Muscle of leg (tissue), 11 donors: ENCODE results near the gene TBPL2. TPM values are rescaled to one million over a fixed set of nuclear protein-coding genes. Genes with fewer than 3 reads are reported as not detected.
"Not testable (repeated sequence)": the region's sequence is repeated elsewhere in the genome, so short reads cannot be mapped to it uniquely, and the experiment has no call there.

Source experiments
- DNase-seq: peaks from one replicate; pipeline ENCODE4 v3.0.0; 2013
- H3K27ac ChIP-seq: one replicate; pipeline ENCODE4 v1.5.1; 2013; ENCODE audit warnings: mild to moderate bottlenecking, low read length, control low read depth
- H3K27me3 ChIP-seq: one replicate; pipeline ENCODE4 v1.6.1; 2013; ENCODE audit warnings: low read length; ENCODE audit not compliant: control insufficient read depth, insufficient read depth
- H3K36me3 ChIP-seq: one replicate; pipeline ENCODE4 v1.6.1; 2013; ENCODE audit warnings: low read length; ENCODE audit not compliant: control insufficient read depth, insufficient read depth
- H3K4me1 ChIP-seq: one replicate; pipeline ENCODE4 v1.6.1; 2013; ENCODE audit warnings: low read length; ENCODE audit not compliant: control insufficient read depth, insufficient read depth
- H3K4me3 ChIP-seq: one replicate; pipeline ENCODE4 v1.5.1; 2013; ENCODE audit warnings: low read length, control low read depth
- H3K9me3 ChIP-seq: replicated peaks from 2 replicates; pipeline ENCODE4 v1.6.1; 2013; ENCODE audit warnings: low read depth, low read length; ENCODE audit not compliant: control insufficient read depth
- WGBS: methylation state at CpG from one replicate; pipeline ENCODE4 v1.1.5; 2013; ENCODE audit warnings: missing lambda C conversion rate; ENCODE audit not compliant: insufficient coverage; 5-methylcytosine and 5-hydroxymethylcytosine counted together
- polyA plus RNA-seq, 8 donors: library from polyadenylated mRNA; unstranded; fragments of 120-200 nt; gene quantifications; one replicate each; pipeline versions ENCODE4 v1.2.1 to v1.2.3, GENCODE V29; 2013; ENCODE audit warnings: inconsistent platforms in 1 of 8, low replicate concordance in 1 of 8; ENCODE audit not compliant: insufficient read length in 8 of 8, insufficient read depth in 1 of 8
- total RNA-seq: library from RNA; stranded (reverse); fragments of 120-200 nt; gene quantifications from one replicate; pipeline ENCODE4 v1.2.4, GENCODE V29; 2013

Gene TBPL2
- total and polyA plus RNA-seq, 9 donors, result 0.07 to 0.24 (median 0.13) TPM; not detected in 3

DNA sequence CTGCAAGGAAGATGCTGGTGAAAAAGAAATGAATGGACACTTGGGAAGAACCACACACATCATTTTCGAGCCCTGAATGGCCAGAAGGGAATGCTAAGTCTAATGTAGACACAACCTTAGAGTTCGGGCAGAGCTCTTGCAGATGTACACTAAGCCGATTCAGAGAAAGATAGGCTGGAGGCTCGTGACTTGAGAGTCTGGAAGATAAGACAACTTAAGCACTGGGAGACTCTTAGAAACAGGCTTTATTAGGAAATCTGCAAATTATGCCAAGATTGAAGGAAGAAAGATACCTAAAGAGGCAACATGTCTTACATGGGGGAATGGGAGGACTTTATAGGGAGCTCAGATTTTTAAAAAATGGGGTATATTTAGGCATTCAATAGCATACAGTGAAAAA is 13.5 kb downstream of the TBPL2 start:
- H3K36me3 ChIP-seq, result no peaks in the 10 kb centered on the region
- WGBS, result 88% methylated on average over 4 of the region's 4 CpGs
- H3K27ac ChIP-seq, result no peak overlapping the region
- no peak for DNase-seq
- H3K27me3 ChIP-seq, result no peaks in the 10 kb centered on the region
- H3K4me3 ChIP-seq, result no peak overlapping the region
- peaks cover 5% of the 10 kb centered on the region for H3K4me1 ChIP-seq
- no peaks in the 10 kb centered on the region for H3K9me3 ChIP-seq

DNA sequence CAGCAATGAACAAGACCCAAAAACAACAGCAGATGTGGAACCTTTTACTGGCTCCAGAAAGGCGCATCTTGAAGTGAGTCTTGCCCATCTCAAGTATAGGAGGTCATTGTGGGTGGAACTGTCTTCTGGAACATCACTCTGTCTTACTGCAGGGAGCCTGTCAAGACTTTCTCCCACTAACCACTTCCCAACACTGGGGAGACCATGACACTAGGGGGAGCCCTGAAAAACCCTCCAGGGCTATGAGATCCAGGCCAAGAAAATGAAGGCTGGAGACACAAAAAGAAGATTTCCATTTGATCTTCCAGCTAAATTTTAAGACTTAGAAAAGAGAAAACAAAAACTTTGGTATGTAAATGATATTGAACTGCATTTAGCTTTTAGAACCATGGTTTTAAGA is 15.3 kb downstream of the TBPL2 start:
- no peak overlapping the region for H3K4me3 ChIP-seq
- no peak overlapping the region for H3K27ac ChIP-seq
- no peaks in the 10 kb centered on the region for H3K27me3 ChIP-seq
- WGBS, result no CpG with 5 or more reads among the region's 1 CpG
- no peaks in the 10 kb centered on the region for H3K9me3 ChIP-seq
- no peaks in the 10 kb centered on the region for H3K36me3 ChIP-seq
- no peak for DNase-seq
- H3K4me1 ChIP-seq, result peaks cover 5% of the 10 kb centered on the region

DNA sequence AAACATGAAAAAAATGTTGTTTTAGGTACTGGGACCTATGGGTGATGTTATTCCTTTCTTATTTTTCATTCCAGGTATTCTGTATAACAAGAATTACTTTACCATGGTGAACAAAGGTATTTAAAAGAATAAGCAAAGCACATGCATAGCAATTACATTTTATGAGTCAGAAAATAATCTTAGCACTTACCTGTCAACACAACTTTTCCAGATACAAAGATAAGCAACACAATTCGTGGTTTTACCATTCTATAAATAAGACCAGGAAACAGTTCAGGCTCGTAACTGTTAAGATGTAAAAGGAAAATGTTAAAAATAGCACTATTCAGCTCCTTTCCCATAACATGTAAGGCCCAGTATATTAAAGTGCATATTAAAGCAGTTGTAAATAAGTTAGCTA is 16.4 kb downstream of the TBPL2 start:
- no CpG with 5 or more reads among the region's 2 CpGs for WGBS
- H3K27ac ChIP-seq, result no peak overlapping the region
- H3K27me3 ChIP-seq, result no peaks in the 10 kb centered on the region
- DNase-seq, result no peak
- H3K9me3 ChIP-seq, result no peaks in the 10 kb centered on the region
- H3K4me3 ChIP-seq, result no peak overlapping the region
- H3K4me1 ChIP-seq, result peaks cover 5% of the 10 kb centered on the region
- no peaks in the 10 kb centered on the region for H3K36me3 ChIP-seq

DNA sequence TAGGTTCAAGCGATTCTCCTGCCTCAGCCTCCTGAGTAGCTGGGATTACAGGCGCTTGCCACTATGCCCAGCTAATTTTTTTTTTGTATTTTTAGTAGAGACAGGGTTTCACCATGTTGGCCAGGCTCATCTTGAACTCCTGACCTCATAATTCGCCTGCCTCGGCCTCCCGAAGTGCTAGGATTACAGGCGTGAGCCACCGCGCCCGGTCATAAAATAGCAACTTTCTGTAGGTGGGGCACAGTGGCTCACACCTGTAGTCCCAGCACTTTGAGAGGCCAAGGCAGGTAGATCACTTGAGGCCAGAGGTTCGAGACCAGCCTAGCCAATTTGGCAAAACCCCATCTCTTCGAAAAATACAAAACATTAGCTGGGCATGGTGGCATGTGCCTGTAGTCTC is 18.1 kb downstream of the TBPL2 start:
- H3K4me1 ChIP-seq, H3K27ac ChIP-seq, DNase-seq, H3K9me3 ChIP-seq, H3K36me3 ChIP-seq, H3K4me3 ChIP-seq, H3K27me3 ChIP-seq: not testable (repeated sequence)
- WGBS, result 91% methylated on average over 7 of the region's 11 CpGs

DNA sequence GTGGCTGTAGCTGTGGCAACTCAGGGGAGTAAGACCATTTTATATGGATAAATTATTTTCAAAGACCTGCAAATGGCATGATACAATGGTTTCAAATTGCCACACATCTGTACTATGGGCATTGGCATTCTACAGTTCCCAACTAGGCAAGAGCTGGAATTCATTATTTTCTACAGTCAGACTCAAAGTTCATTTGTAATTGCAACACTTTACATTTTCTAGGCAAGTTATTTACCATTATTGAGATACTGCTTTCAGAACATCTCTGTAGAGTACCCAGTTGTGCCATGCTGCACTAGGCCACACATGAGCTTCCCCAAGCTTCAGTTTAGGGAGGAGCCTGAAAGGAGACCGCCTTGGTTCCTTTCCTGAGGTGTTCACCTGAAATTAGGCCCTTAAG is 20.8 kb downstream of the TBPL2 start:
- 100% methylated on average over 1 of the region's 1 CpG for WGBS
- no peaks in the 10 kb centered on the region for H3K36me3 ChIP-seq
- DNase-seq, result no peak
- no peak overlapping the region for H3K27ac ChIP-seq
- no peaks in the 10 kb centered on the region for H3K27me3 ChIP-seq
- H3K4me1 ChIP-seq, result peaks cover under 1% of the 10 kb centered on the region
- H3K9me3 ChIP-seq, result no peaks in the 10 kb centered on the region
- no peak overlapping the region for H3K4me3 ChIP-seq

DNA sequence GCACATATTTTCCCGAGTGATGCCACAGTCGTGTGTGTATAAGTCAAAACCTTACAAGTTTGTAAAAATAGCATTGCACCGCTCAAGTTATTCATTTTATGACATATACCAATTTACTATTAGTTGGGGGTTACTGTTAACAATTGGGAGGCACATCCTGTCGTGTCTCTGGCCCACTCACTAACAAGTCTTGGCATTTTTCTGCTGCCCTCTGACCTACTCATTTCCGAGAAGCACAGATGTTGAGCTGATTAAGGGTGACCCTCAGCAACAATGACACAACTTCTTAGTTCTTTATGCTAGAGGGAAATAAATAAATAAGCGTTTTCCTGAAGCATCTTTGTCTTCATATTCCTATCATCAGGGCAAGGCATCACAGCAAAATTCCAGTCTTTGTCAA is 22.0 kb downstream of the TBPL2 start:
- no peak overlapping the region for H3K27ac ChIP-seq
- DNase-seq, result no peak
- WGBS, result no CpG with 5 or more reads among the region's 6 CpGs

DNA sequence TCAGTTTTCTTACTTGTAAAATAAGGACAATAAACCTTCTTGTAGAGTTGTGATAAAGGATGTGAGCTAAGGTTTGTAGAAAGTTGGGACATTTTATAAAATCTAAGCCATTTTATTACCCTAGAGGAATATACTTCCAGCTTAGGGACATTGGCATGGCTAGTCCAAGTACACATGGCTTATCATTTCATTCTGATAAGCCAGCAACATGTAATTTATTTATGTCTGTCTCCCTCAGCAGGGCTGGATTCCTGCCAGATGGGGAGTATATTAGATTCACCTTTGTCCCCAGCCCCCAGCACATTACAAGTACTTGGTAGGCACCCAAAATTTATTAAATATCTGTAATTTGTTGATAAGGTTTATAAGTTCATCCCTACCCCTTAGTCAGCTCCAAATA is 22.5 kb downstream of the TBPL2 start:
- no peak overlapping the region for H3K27ac ChIP-seq
- DNase-seq, result no peak
- H3K4me1 ChIP-seq, result no peaks in the 10 kb centered on the region
- no peaks in the 10 kb centered on the region for H3K36me3 ChIP-seq
- no peak overlapping the region for H3K4me3 ChIP-seq
- no peaks in the 10 kb centered on the region for H3K9me3 ChIP-seq
- H3K27me3 ChIP-seq, result no peaks in the 10 kb centered on the region

More for the DNA sequence above, 22.0 kb downstream of the TBPL2 start:
- Histone ChIP-seq H3K4me3 (no peak overlapping the region), H3K9me3 (no peaks in the 10 kb centered on the region), H3K27me3 (no peaks in the 10 kb centered on the region), H3K4me1 (no peaks in the 10 kb centered on the region), H3K36me3 (no peaks in the 10 kb centered on the region)

DNA sequence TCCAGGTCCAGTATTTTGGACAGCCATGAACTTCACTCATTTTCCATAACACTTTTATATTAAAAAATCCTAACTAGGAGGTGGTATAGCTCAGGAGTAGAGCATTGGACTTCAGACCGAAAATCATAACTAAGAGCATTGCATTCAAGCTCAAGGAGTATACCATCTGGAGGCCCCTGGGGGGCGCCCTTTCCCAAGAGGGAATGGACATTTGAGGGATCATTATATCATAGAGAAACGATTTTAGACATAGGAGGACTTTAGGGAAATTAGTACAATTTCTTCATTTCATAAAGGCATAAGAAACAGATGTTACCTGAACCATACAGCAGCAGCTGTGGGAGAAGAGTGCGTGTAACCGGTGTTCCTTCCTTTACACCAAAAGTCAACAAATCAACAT is 23.6 kb downstream of the TBPL2 start:
- H3K4me1 ChIP-seq, result peaks cover 4% of the 10 kb centered on the region
- H3K9me3 ChIP-seq, result no peaks in the 10 kb centered on the region
- no peak overlapping the region for H3K4me3 ChIP-seq
- H3K27ac ChIP-seq, result no peak overlapping the region
- WGBS, result no CpG with 5 or more reads among the region's 5 CpGs
- no peaks in the 10 kb centered on the region for H3K27me3 ChIP-seq
- DNase-seq, result no peak
- H3K36me3 ChIP-seq, result no peaks in the 10 kb centered on the region

DNA sequence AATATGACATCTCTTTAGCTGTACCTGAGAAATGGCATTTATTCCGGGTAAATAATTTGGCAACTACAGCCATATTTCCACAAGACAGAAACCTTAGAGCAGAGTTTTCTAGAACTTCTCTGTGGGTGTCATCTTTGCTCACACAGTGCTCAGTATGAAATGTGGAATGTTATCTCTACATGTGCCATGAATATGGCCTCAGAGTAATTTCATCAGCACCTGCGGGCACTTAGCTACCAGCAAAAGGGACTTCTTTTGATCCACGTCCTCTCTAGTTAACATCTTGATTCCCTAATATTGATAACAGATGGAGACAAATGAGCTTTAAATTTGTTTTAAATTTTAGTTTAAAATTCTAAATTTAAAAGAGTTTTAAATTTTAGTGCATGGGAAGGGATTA is 25.9 kb downstream of the TBPL2 start:
- WGBS, result no CpG with 5 or more reads among the region's 3 CpGs
- H3K9me3 ChIP-seq, result no peaks in the 10 kb centered on the region
- H3K27me3 ChIP-seq, result no peaks in the 10 kb centered on the region
- H3K4me3 ChIP-seq, result no peak overlapping the region
- no peak for DNase-seq
- H3K27ac ChIP-seq, result no peak overlapping the region
- H3K4me1 ChIP-seq, result peaks cover 4% of the 10 kb centered on the region
- H3K36me3 ChIP-seq, result no peaks in the 10 kb centered on the region

DNA sequence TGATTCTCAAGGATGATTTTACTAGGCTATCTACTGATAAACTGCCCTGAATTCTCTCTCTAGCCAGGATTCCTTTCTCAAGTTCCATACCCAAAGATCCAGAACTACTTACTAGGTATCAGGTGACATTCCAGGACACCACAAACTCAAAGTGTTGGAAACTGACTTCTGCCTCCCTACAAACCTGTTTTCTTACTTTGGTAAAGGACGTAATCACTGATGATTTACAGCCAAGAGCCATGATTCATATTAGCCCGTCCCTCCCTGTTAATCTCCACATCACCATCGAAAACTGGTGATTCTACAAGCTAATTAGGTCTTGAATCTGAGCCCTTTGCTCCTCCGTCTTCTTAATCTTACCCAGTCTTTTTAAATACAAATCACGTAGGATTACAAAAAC is 27.7 kb downstream of the TBPL2 start:
- no peak overlapping the region for H3K4me3 ChIP-seq
- DNase-seq, result no peak
- H3K9me3 ChIP-seq, result no peaks in the 10 kb centered on the region
- WGBS, result 63% methylated on average over 2 of the region's 5 CpGs
- peaks cover 4% of the 10 kb centered on the region for H3K4me1 ChIP-seq
- no peak overlapping the region for H3K27ac ChIP-seq
- H3K27me3 ChIP-seq, result no peaks in the 10 kb centered on the region
- no peaks in the 10 kb centered on the region for H3K36me3 ChIP-seq
